Activated T-cell treated with anti-CD3 and anti-CD28 coated beads, Interleukin-2, amount 50 U/mL, for 4 hours (primary cell): ENCODE data around the gene ATXN1. TPM values are rescaled to one million over a fixed set of nuclear protein-coding genes. Genes with fewer than 3 reads are reported as not detected.
A peak's percentile ranks its signal among the peaks of the same experiment; 100 is the strongest.

Experiments
- ATAC-seq, 2 donors: fragments of 200-7000 bp; cut with Tn5 transposase; one replicate each; pipeline ENCODE4 v1.10.0; 2021
- DNase-seq: peaks from one replicate; pipeline ENCODE4 v3.0.0-alpha.2; 2020
- H3K27me3 Mint-ChIP-seq: one replicate; pipeline ENCODE4 v1.8.0; 2021; ENCODE audit warnings: low read depth, mixed read lengths
- H3K36me3 Mint-ChIP-seq: one replicate; pipeline ENCODE4 v1.8.0; 2022; ENCODE audit warnings: mixed read lengths; ENCODE audit not compliant: insufficient read depth
- H3K4me1 Mint-ChIP-seq: one replicate; pipeline ENCODE4 v1.8.0; 2021; ENCODE audit warnings: low read depth, mixed read lengths
- H3K4me3 Mint-ChIP-seq: one replicate; pipeline ENCODE4 v1.8.0; 2021; ENCODE audit warnings: mild to moderate bottlenecking, moderate library complexity, mixed read lengths
- H3K9me3 Mint-ChIP-seq: one replicate; pipeline ENCODE4 v1.8.0; 2021; ENCODE audit warnings: mixed read lengths
- total RNA-seq, 3 donors: library from RNA; stranded (reverse); gene quantifications; one replicate each; pipeline ENCODE4 v1.2.1, GENCODE V29; 2021

ATXN1 gene
- total RNA-seq, 3 donors from 2014 or later, result 39.5 to 63.8 (median 45.1) TPM

DNA sequence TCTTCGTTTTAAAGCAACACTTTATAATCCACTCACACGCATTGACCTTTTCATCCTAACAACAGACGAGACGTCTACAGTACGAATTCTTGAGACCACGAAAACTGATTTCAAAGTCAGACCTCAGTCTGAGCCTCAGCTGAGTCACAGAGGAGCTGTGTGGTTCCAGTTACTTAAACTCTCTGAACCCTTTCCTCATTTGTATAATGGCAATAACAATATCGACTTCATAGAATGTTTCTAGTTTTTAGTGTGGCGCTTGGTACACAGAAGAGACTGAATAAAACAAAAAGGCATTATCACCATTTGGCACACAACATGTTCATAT, 236.9 kb downstream of the ATXN1 start:
- ATAC-seq (peak; percentile 87 to 88), DNase-seq (no peak)
- Mint-ChIP-seq H3K36me3 (peaks cover 29% of the 10 kb centered on the region), H3K27me3 (no peaks in the 10 kb centered on the region), H3K4me3 (no peak overlapping the region), H3K4me1 (peaks cover 17% of the 10 kb centered on the region), H3K9me3 (no peaks in the 10 kb centered on the region)

- no peak for ATAC-seq
- H3K9me3 Mint-ChIP-seq, result no peaks in the 10 kb centered on the region
Observed at GRCh38 chr6:16523606-16524379, 237.5 kb downstream of the ATXN1 start.

GRCh38 chr6:16522937-16523336, 238.3 kb downstream of the ATXN1 start:
- ATAC-seq (no peak), DNase-seq (no peak)
- H3K4me1 Mint-ChIP-seq, result peaks cover 31% of the 10 kb centered on the region
- no peak overlapping the region for H3K4me3 Mint-ChIP-seq
- no peaks in the 10 kb centered on the region for H3K27me3 Mint-ChIP-seq
- H3K36me3 Mint-ChIP-seq, result peaks cover 33% of the 10 kb centered on the region
- no peaks in the 10 kb centered on the region for H3K9me3 Mint-ChIP-seq

More at GRCh38 chr6:16523606-16524379, 237.5 kb downstream of the ATXN1 start:
- H3K4me3 Mint-ChIP-seq, result no peak overlapping the region
- no peak for DNase-seq
- H3K27me3 Mint-ChIP-seq, result no peaks in the 10 kb centered on the region
- peaks cover 23% of the 10 kb centered on the region for H3K4me1 Mint-ChIP-seq
- peaks cover 32% of the 10 kb centered on the region for H3K36me3 Mint-ChIP-seq

DNA sequence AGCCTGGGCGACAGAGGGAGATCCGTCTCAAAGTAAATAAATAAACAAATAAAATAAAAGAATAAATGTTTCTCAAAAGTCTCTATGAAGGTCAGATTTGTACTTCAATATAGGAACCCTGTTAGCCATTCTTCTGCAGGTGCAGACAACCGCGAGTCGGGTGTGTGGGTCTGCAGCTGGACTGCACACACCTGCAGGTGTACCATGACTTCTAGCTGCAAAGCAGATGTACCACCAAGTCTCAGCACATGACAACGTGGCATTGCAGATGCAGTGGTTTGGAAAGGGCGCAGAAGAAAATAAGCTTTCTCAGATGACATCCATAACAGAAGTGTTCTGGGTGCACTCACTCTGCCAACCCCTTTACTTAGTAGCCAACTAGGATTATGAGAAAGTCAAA, 239.7 kb downstream of the ATXN1 start:
- no peak for DNase-seq
- Mint-ChIP-seq H3K9me3 (no peaks in the 10 kb centered on the region), H3K4me3 (no peak overlapping the region), H3K36me3 (peaks cover 43% of the 10 kb centered on the region), H3K4me1 (peaks cover 42% of the 10 kb centered on the region), H3K27me3 (no peaks in the 10 kb centered on the region)
- no peak for ATAC-seq

DNA sequence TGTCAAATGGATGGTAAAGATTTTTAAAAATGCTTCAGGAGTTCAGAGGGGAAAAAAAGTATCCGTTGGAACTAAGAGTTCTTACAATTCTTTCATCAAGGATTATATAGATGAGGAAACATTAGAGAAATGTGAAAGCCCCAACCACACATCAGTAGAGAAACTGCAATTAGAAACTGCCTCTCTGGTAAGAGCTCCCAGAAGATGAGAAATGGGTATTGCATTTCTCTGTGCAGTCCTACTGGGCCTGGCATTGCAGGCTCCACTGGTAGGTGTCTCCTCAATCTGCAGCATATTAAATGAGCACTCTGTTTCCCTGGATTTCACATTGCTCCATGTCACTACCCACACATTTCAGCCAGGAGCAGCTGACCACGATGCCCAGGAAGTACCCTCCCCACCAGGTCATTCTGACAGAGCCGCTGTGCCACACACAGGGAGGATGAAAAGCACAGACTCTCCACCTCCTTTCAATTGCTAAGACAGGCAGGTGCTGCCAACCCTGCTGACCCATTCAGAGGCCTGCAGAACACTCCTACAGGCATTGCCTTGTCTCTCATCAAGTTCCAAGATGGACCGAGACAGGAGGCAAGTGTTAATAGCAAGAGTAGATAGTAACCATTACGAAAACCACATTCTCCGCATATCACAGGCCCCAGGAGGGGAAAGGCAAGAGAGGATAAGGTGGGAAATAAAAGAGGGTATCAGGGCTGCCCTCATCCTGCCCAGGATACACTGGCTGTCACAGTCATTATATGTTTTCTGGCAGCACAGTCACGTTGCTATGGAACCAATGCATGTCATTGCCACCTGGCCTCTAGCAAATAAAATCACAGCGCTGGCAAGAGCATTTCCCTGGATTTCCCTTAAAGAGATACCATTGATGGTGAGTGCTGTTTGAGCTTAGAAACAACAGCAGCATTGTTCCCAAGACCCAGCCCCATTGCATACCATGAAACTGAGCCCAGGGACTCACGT, 241.7 kb downstream of the ATXN1 start:
- Mint-ChIP-seq H3K27me3 (no peaks in the 10 kb centered on the region), H3K4me3 (no peak overlapping the region), H3K4me1 (peaks cover 45% of the 10 kb centered on the region), H3K36me3 (peaks cover 43% of the 10 kb centered on the region), H3K9me3 (no peaks in the 10 kb centered on the region)
- ATAC-seq (no peak), DNase-seq (no peak)

- no peak for DNase-seq
- peaks cover 52% of the 10 kb centered on the region for H3K4me1 Mint-ChIP-seq
- no peaks in the 10 kb centered on the region for H3K27me3 Mint-ChIP-seq
- ATAC-seq, result no peak
- H3K36me3 Mint-ChIP-seq, result peaks cover 46% of the 10 kb centered on the region
- H3K4me3 Mint-ChIP-seq, result no peak overlapping the region
- no peaks in the 10 kb centered on the region for H3K9me3 Mint-ChIP-seq
Observed at GRCh38 chr6:16518265-16518664, 243.0 kb downstream of the ATXN1 start.

- no peaks in the 10 kb centered on the region for H3K27me3 Mint-ChIP-seq
- H3K4me1 Mint-ChIP-seq, result peaks cover 79% of the 10 kb centered on the region
- H3K4me3 Mint-ChIP-seq, result no peak overlapping the region
- H3K36me3 Mint-ChIP-seq, result peaks cover 35% of the 10 kb centered on the region
- DNase-seq (no peak), ATAC-seq (peak; percentile 38 to 46)
- H3K9me3 Mint-ChIP-seq, result no peaks in the 10 kb centered on the region
Observed at GRCh38 chr6:16514249-16514648, 247.0 kb downstream of the ATXN1 start.

DNA sequence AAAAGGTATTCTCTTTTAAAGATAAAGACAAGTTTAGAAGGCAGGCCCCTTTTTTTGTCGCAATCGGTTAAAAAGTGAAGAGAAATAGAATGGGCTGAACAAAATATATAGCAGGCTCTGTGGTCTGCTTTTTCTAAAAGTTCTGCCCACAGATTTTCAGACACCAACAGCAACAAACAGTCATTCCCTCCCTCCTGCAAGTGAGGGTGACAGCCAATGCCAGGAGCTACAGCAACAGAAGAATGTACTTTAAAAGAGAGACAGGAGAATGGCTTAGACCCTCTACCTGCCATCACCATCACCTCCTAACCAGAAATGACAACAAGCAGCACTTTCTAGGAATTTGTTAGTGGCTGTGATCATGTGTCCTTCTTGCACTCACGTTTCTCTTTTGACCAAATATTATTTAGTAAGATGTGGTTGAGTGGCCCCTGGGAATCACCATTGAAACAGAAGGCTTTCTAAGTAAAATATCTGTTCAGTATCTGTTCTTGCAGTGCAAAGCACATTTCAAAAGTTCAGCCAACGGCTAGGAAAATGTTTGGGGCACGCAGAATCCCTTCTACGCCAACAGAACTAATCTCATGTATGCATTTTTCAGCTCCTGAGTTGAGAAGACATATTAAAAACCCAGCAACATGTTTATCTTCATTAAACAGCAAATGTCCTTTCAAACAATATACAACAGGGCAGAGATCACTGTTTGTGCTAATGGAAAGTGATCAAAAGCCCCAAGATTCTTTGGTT, 248.5 kb downstream of the ATXN1 start:
- H3K36me3 Mint-ChIP-seq, result peaks cover 28% of the 10 kb centered on the region
- no peaks in the 10 kb centered on the region for H3K9me3 Mint-ChIP-seq
- peaks cover 68% of the 10 kb centered on the region for H3K4me1 Mint-ChIP-seq
- ATAC-seq (peak; percentile 33 to 44), DNase-seq (no peak)
- H3K4me3 Mint-ChIP-seq, result no peak overlapping the region
- no peaks in the 10 kb centered on the region for H3K27me3 Mint-ChIP-seq

DNA sequence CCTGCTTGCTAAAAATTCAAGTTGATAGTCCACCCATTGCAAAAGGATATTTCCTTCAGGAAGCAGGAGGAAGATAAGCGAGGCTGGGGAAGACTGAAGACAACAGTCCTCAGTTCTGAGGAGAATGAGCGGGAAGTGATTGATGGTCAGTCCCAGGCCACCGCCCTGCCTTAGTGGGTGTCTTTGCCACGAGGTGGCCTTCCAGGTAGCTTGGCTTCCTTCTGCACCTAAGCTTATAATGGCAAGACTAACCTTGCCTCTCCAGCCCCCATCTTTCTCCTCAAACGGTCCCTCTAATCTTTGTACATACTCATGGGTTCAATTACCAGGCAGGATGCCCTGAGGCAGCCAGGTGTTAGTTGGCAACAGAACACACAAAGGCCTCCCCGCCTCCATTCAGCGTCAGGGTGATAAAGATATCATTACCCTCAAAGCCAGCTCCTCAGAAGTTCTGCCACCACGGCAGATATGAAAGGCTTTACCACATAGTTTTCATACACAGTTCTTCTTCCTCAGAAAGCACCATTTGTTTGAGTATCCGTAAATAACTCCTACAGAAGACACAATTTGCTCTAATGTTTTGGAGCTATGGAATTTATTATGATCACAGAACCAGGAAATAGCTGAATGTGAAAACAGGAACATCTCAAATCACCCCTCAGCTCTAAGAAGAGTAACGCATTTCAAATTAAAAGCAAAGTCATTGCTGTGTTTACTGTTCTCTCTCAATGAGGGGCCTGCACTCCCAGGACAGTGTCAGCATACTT, 249.4 kb downstream of the ATXN1 start:
- peaks cover 62% of the 10 kb centered on the region for H3K4me1 Mint-ChIP-seq
- peak; percentile 48 to 67 for ATAC-seq
- H3K36me3 Mint-ChIP-seq, result peaks cover 23% of the 10 kb centered on the region
- H3K27me3 Mint-ChIP-seq, result no peaks in the 10 kb centered on the region
- no peak overlapping the region for H3K4me3 Mint-ChIP-seq
- DNase-seq, result peak; percentile 37
- no peaks in the 10 kb centered on the region for H3K9me3 Mint-ChIP-seq

DNA sequence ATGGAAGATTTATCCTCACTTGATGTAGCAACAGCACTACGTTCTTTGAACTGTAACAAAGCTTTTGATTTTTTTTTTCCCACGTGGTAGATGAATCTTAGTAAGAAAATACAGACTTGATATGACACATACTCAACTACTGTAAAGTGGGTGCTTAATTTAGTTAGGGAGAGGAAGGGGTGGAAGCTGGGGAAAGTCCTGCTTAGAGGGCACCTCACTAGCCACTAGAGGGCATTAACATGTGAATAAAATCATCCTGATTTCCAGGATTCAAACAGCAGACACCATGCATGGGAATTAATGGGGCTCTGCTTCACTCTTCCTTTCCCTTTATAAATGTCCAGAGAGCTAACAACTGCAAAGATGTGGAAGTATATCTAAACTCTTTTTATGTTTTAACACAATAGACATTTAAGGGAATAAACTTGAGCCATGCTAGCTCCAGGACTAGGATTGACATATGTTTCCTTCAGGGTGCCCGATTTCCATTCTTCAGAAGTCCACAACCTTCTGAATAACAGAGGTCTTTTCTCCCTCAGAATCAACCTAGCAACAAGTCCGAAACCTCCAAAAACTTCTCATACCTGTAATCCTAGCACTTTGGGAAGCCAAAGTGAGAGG, 250.1 kb downstream of the ATXN1 start:
- peaks cover 65% of the 10 kb centered on the region for H3K4me1 Mint-ChIP-seq

DNA sequence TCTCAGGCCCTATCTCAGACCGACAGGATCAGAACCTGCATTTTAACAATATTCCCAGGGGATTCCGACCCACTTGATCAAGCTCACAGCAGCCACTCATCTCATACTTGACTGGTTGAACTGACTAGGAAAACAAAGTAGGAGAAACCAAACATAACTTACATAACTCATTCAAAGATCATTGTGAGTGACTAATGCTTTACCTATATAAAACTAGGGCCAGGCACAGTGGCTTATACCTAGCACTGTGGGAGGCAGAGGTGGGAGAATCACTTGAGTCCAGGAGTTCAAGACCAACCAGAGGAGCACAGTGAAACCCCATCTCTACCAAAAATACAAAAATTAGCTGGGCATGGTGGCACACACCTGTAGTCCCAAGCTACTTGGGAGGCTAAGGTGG, 251.0 kb downstream of the ATXN1 start:
- Mint-ChIP-seq H3K4me3 (no peak overlapping the region), H3K27me3 (no peaks in the 10 kb centered on the region), H3K9me3 (no peaks in the 10 kb centered on the region), H3K36me3 (peaks cover 16% of the 10 kb centered on the region), H3K4me1 (peaks cover 71% of the 10 kb centered on the region)
- DNase-seq, result no peak
- no peak for ATAC-seq

More for the DNA sequence above, 250.1 kb downstream of the ATXN1 start:
- H3K9me3 Mint-ChIP-seq, result no peaks in the 10 kb centered on the region
- DNase-seq, result no peak
- peak; percentile 73 to 78 for ATAC-seq
- no peaks in the 10 kb centered on the region for H3K27me3 Mint-ChIP-seq
- no peak overlapping the region for H3K4me3 Mint-ChIP-seq
- H3K36me3 Mint-ChIP-seq, result peaks cover 20% of the 10 kb centered on the region

GRCh38 chr6:16508959-16509358, 252.3 kb downstream of the ATXN1 start:
- Mint-ChIP-seq H3K4me1 (peaks cover 73% of the 10 kb centered on the region), H3K9me3 (no peaks in the 10 kb centered on the region), H3K36me3 (peaks cover 13% of the 10 kb centered on the region), H3K27me3 (no peaks in the 10 kb centered on the region), H3K4me3 (no peak overlapping the region)
- DNase-seq, result no peak
- ATAC-seq, result no peak

GRCh38 chr6:16505711-16506357, 255.4 kb downstream of the ATXN1 start:
- no peaks in the 10 kb centered on the region for H3K9me3 Mint-ChIP-seq
- H3K4me1 Mint-ChIP-seq, result peaks cover 51% of the 10 kb centered on the region
- H3K4me3 Mint-ChIP-seq, result no peak overlapping the region
- H3K36me3 Mint-ChIP-seq, result peaks cover 20% of the 10 kb centered on the region
- no peaks in the 10 kb centered on the region for H3K27me3 Mint-ChIP-seq
- no peak for DNase-seq
- ATAC-seq, result no peak
